Brain microvascular endothelial cell (primary cell): Measurements from ENCODE around the gene SF1.

ENCODE experiments used
- DNase-seq: peaks from one replicate; pipeline ENCODE4 v3.0.0-alpha.2; 2020
- H3K27ac ChIP-seq: fragments of 250-450 bp; sonication (Bioruptor Pico); 2 replicates; pipeline ENCODE4 v1.5.1; 2020; ENCODE audit warnings: mild to moderate bottlenecking, moderate library complexity
- H3K27me3 ChIP-seq: fragments of 250-450 bp; sonication (Bioruptor Pico); replicated peaks from 2 replicates; pipeline ENCODE4 v1.5.1; 2020; ENCODE audit warnings: mild to moderate bottlenecking
- H3K36me3 ChIP-seq: fragments of 250-450 bp; sonication (Bioruptor Pico); replicated peaks from 2 replicates; pipeline ENCODE4 v1.5.1; 2020; ENCODE audit warnings: mild to moderate bottlenecking
- H3K4me3 ChIP-seq: 2 replicates; pipeline ENCODE4 v1.5.1; 2011; ENCODE audit warnings: low read depth, mild to moderate bottlenecking, control low read depth, low read length, moderate library complexity
- in situ Hi-C: cut with HindIII; loops from 2 replicates; pipeline ENCODE4 v1.10.0; 2017; ENCODE audit warnings: low sequenced_read_pairs, low pct_ligation_motif_present
- TF ChIP-seq, protein P1 (sequence below): IDR thresholded peaks from 2 replicates; pipeline ENCODE4 v1.5.1; 2011; ENCODE audit warnings: low read depth, mild to moderate bottlenecking, moderate library complexity, low read length, control low read depth, inconsistent platforms; ENCODE audit errors: missing control alignments

SF1 gene

DNA sequence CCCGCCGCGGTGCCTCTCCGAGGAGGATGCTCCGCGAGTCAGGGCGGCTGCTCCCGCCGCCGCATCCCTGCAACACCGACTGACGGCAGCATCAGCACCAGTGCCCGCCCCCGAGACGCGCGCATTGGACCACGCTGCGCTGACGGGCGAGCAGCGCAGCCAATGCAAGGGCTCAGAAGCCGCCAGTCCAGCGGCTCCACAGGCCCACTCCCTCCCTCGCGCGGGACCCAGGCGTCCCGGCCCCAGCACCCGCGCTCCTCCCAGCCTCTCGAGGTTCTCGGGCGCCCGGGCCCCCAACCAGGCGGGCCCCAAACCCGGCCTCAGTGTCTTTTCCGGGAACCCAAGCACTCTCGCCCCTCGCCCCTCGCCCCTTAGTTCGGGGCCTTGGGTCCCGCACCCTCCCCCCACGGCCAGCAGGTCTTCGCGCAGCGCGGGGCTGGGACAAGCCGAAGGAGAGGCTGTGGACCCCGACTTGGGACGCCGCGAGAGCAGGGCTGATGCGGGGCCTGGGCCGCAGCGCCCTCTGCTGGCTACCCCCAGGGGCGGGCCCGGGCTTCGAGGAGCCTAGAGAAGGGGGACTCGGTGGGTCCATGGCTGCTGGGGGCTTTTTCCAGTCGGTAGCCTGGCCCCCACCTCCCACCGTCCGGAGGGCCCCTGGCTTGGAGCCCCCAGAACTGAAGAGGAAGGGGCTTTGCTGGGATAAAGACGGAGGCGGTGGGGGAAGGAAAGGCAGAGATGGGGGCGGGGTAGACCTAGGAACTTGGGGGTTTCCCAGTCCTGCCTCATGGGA, 55.0 kb downstream of the SF1 start, which contains the start of gene NRXN2:
Gene NRXN2 (minus strand): TSS at position 81 of the 790 bp plus-strand sequence. CDS start 9,498 bp downstream, outside the sequence.
- in situ Hi-C loops = no loop called here
- TF ChIP-seq, protein P1, sequence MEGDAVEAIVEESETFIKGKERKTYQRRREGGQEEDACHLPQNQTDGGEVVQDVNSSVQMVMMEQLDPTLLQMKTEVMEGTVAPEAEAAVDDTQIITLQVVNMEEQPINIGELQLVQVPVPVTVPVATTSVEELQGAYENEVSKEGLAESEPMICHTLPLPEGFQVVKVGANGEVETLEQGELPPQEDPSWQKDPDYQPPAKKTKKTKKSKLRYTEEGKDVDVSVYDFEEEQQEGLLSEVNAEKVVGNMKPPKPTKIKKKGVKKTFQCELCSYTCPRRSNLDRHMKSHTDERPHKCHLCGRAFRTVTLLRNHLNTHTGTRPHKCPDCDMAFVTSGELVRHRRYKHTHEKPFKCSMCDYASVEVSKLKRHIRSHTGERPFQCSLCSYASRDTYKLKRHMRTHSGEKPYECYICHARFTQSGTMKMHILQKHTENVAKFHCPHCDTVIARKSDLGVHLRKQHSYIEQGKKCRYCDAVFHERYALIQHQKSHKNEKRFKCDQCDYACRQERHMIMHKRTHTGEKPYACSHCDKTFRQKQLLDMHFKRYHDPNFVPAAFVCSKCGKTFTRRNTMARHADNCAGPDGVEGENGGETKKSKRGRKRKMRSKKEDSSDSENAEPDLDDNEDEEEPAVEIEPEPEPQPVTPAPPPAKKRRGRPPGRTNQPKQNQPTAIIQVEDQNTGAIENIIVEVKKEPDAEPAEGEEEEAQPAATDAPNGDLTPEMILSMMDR = peak; percentile 90
- Histone ChIP-seq H3K27me3 (peaks cover 17% of the 10 kb centered on the region), H3K27ac (peak within 1 kb of the TSS; percentile 18), H3K4me3 (peak within 1 kb of the TSS; percentile 57), H3K36me3 (no peaks in the 10 kb centered on the region)
- peak; percentile 61 for DNase-seq

- H3K27me3 ChIP-seq = peaks cover 18% of the 10 kb centered on the region
These were observed 55.9 kb downstream of the SF1 start for GRCh38 chr11:64722141-64723065.

GRCh38 chr11:64721359-64721699, 57.0 kb downstream of the SF1 start:
- no peaks in the 10 kb centered on the region for H3K36me3 ChIP-seq
- no peak overlapping the region for H3K4me3 ChIP-seq
- no peak overlapping the region for H3K27ac ChIP-seq
- H3K27me3 ChIP-seq = peaks cover 25% of the 10 kb centered on the region
- in situ Hi-C loops = no loop called here
- TF ChIP-seq, protein P1 = no peak
- no peak for DNase-seq

More at GRCh38 chr11:64722141-64723065, 55.9 kb downstream of the SF1 start:
- Histone ChIP-seq H3K36me3 (no peaks in the 10 kb centered on the region), H3K4me3 (no peak overlapping the region), H3K27ac (no peak overlapping the region)
- TF ChIP-seq, protein P1 = no peak
- in situ Hi-C loops = no loop called here
- no peak for DNase-seq

GRCh38 chr11:64720640-64721358, 57.5 kb downstream of the SF1 start:
- H3K36me3 ChIP-seq = no peaks in the 10 kb centered on the region
- no peak for DNase-seq
- H3K4me3 ChIP-seq = no peak overlapping the region
- no peak overlapping the region for H3K27ac ChIP-seq
- in situ Hi-C loops = no loop called here
- TF ChIP-seq, protein P1 = no peak
- peaks cover 28% of the 10 kb centered on the region for H3K27me3 ChIP-seq

DNA sequence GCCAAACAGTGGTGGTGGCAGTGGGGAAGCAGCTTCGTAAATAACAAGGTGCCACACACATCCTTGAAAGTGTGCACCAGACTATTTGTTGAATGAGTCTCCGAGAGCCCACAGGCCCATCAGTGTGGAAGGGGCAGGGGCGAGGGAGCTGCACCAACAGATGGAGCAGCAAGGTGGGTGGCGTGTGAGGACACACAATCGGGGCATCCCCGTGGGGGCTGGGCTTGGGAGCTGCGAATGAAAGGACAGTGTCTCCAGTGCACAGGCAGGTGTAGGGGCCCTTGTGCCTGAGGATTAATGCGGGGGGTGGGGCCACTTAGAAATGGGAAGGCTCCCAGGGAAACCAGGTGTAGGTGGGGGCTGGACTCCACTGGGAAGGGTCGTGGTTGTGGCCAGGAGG, 58.2 kb downstream of the SF1 start:
- in situ Hi-C loops = no loop called here
- TF ChIP-seq, protein P1 = no peak
- Histone ChIP-seq H3K4me3 (no peak overlapping the region), H3K27ac (no peak overlapping the region), H3K27me3 (peaks cover 34% of the 10 kb centered on the region), H3K36me3 (no peaks in the 10 kb centered on the region)
- no peak for DNase-seq
